Lung (tissue), 12 donors: ENCODE measurements around the gene SIRT6. TPM values are rescaled to one million over a fixed set of nuclear protein-coding genes. Genes with fewer than 3 reads are reported as not detected.

ENCODE experiments used
- ATAC-seq: fragments of 200-7000 bp; cut with Tn5 transposase; one replicate; pipeline ENCODE4 v1.9.1; 2020; ENCODE audit warnings: moderate number of reproducible peaks; ENCODE audit not compliant: insufficient read depth, low FRiP score
- DNase-seq, 3 donors: peaks; one replicate each; pipeline ENCODE4 v3.0.0-alpha.2; 2013 to 2017
- H3K27ac ChIP-seq, 2 donors: one replicate each; pipeline ENCODE4 v1.5.1; 2013; ENCODE audit warnings: mild to moderate bottlenecking in 2 of 2, moderate library complexity in 2 of 2, control low read depth in 1 of 2, inconsistent platforms in 1 of 2, low read depth in 1 of 2, low read length in 1 of 2
- H3K27me3 ChIP-seq, 3 donors: one replicate each; pipeline ENCODE4 v1.5.1; 2013; ENCODE audit warnings: low read length in 2 of 3; ENCODE audit not compliant: control insufficient read depth in 3 of 3, insufficient read depth in 3 of 3
- H3K36me3 ChIP-seq, 4 donors: one replicate each; pipeline ENCODE4 v1.5.1; 2013; ENCODE audit warnings: low read length in 4 of 4, mild to moderate bottlenecking in 1 of 4, moderate library complexity in 1 of 4; ENCODE audit not compliant: control insufficient read depth in 4 of 4, insufficient read depth in 4 of 4
- H3K4me1 ChIP-seq, 5 donors: one replicate each; pipeline ENCODE4 v1.5.1; 2013; ENCODE audit warnings: low read length in 5 of 5, mild to moderate bottlenecking in 2 of 5, moderate library complexity in 1 of 5; ENCODE audit not compliant: control insufficient read depth in 5 of 5, insufficient read depth in 5 of 5
- H3K4me3 ChIP-seq: one replicate; pipeline ENCODE4 v1.5.1; 2013; ENCODE audit warnings: mild to moderate bottlenecking, control low read depth, moderate library complexity
- H3K9ac ChIP-seq, 2 donors: one replicate each; pipeline ENCODE4 v1.5.1; 2013; ENCODE audit warnings: low read length in 2 of 2, control low read depth in 1 of 2; ENCODE audit not compliant: insufficient read depth in 1 of 2
- H3K9me3 ChIP-seq, 4 donors: one replicate each; pipeline ENCODE4 v1.5.1; 2013; ENCODE audit warnings: low read length in 3 of 4, mild to moderate bottlenecking in 1 of 4, moderate library complexity in 1 of 4; ENCODE audit not compliant: control insufficient read depth in 4 of 4, insufficient read depth in 3 of 4
- CTCF ChIP-seq: IDR thresholded peaks from 2 replicates; pipeline ENCODE4 v1.5.1; 2012; ENCODE audit warnings: mild to moderate bottlenecking; ENCODE audit errors: control extremely low read depth, extremely low read depth
- WGBS, 2 donors: extraction: QIAGEN DNeasy Blood & Tissue Kit; methylation state at CpG; one replicate each; pipeline ENCODE4 v1.1.7; 2013; 5-methylcytosine and 5-hydroxymethylcytosine counted together
- polyA plus RNA-seq, 2 donors: library from polyadenylated mRNA; stranded (reverse); fragments of 200-250 nt; gene quantifications; one replicate each; pipeline ENCODE4 v1.2.1, GENCODE V29; 2013
- total RNA-seq, 2 donors: library from RNA; depleted of rRNA in 1 of 2; stranded (reverse); fragments of >200 nt in 1 of 2; gene quantifications; one replicate each; pipeline ENCODE4 v1.2.1, GENCODE V29; 2014 to 2021
- donor health status: control.
- donor health status: control.
- donor health status: Bipolar disorder and iron deficiency.
- donor health status: healthy.
- donor health status: DM: yes; HTN: yes; CAD: no.

Gene SIRT6
- total and polyA plus RNA-seq, 4 donors = 10.2 to 36.5 (median 29.2) TPM

- Histone ChIP-seq H3K9me3 (no peaks in the 10 kb centered on the region), H3K36me3 (peaks cover 3 to 34% (median 5%) of the 10 kb centered on the region in 4 donors), H3K27me3 (no peaks in the 10 kb centered on the region), H3K4me1 (peaks cover 0 to 4% (median 0%) of the 10 kb centered on the region in 5 donors), H3K27ac (no peak overlapping the region), H3K4me3 (no peak overlapping the region), H3K9ac (no peak overlapping the region)
- WGBS, 2 donors = 92 to 95% methylated on average over 34 to 41 of the region's 41 CpGs
- DNase-seq (no peak), ATAC-seq (no peak)
- no peak for TF ChIP-seq CTCF
Observed at GRCh38 chr19:4174895-4175668, 7.3 kb downstream of the SIRT6 start.

- Histone ChIP-seq H3K27me3 (no peaks in the 10 kb centered on the region), H3K4me1 (peaks cover 0 to 4% (median 0%) of the 10 kb centered on the region in 5 donors), H3K9me3 (no peaks in the 10 kb centered on the region), H3K9ac (no peak overlapping the region), H3K36me3 (peaks cover 0 to 30% (median 4%) of the 10 kb centered on the region in 4 donors), H3K4me3 (no peak overlapping the region), H3K27ac (no peak overlapping the region)
- DNase-seq (no peak), ATAC-seq (no peak)
- WGBS, 2 donors = 86% methylated on average over 20 to 21 of the region's 21 CpGs
- no peak for TF ChIP-seq CTCF
Observed at GRCh38 chr19:4174213-4174894, 8.0 kb downstream of the SIRT6 start.

- Histone ChIP-seq H3K4me3 (no peak overlapping the region), H3K9me3 (no peaks in the 10 kb centered on the region), H3K4me1 (peaks cover 0 to 4% (median 0%) of the 10 kb centered on the region in 5 donors), H3K27ac (no peak overlapping the region), H3K27me3 (no peaks in the 10 kb centered on the region), H3K9ac (no peak overlapping the region), H3K36me3 (peaks cover 0 to 26% (median 4%) of the 10 kb centered on the region in 4 donors)
- TF ChIP-seq CTCF = no peak
- WGBS, 2 donors = 45 to 50% methylated on average over 11 of the region's 11 CpGs
- no peak for ATAC-seq
- no peak for DNase-seq
Observed at GRCh38 chr19:4173479-4174212, 8.7 kb downstream of the SIRT6 start.
